ENCODE data around the gene XCL2.
"Not testable (repeated sequence)": the region's sequence is repeated elsewhere in the genome, so short reads cannot be mapped to it uniquely, and the experiment has no call there.

The XCL2 gene

GRCh38 chr1:168582688-168583336 is 39.0 kb upstream of the XCL2 start:
- peak; percentile 73 for ATAC-seq
- TF ChIP-seq OSR1 (CRISPR knock-in tag; IDR thresholded peaks at IDR 0.05) (no peak), CSRNP3 (CRISPR knock-in tag; IDR thresholded peaks at IDR 0.05) (no peak), ISL1 (CRISPR knock-in tag; IDR thresholded peaks at IDR 0.05) (no peak), TSHZ2 (CRISPR knock-in tag; IDR thresholded peaks at IDR 0.05) (no peak)

DNA sequence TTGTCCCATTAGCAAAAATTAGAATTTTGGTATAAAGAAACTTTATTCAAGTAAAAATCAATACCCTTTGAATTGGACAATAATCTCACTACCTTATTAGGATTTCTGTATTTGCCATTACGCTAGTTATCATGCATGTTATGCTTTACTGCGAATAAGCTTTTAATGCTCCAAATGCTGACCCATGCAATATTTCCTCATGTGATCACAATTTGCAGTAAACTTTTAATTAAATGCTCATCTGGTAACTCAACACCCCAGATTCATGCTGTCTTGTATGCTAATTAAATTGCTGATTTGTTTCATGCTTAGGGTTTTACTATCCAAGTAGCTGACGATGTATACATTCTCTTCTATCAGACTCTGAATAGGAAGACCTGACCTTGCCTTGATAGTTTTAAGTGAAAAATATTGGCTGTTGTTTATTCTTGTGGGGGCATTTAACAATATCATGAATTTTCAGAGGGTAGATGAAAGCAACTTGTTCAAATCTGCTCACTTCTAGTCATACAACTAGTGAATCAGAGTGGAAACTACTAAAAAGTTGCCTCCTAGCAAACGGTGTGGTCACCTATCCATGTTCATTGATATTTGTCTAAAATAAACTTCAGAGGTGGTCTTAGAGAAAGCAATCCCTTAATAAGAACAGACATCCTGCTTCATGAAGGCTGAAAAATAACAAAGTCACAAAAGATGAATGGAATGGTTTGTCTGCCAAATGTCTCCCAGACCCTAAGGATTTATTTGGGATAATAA is 38.2 kb upstream of the XCL2 start:
- no peak for TF ChIP-seq CSDC2 (CRISPR knock-in tag; IDR thresholded peaks at IDR 0.05)
- no peak for TF ChIP-seq TSHZ2 (CRISPR knock-in tag; IDR thresholded peaks at IDR 0.05)
- TF ChIP-seq OSR1 (CRISPR knock-in tag; IDR thresholded peaks at IDR 0.05) = no peak
- TF ChIP-seq, protein P1, sequence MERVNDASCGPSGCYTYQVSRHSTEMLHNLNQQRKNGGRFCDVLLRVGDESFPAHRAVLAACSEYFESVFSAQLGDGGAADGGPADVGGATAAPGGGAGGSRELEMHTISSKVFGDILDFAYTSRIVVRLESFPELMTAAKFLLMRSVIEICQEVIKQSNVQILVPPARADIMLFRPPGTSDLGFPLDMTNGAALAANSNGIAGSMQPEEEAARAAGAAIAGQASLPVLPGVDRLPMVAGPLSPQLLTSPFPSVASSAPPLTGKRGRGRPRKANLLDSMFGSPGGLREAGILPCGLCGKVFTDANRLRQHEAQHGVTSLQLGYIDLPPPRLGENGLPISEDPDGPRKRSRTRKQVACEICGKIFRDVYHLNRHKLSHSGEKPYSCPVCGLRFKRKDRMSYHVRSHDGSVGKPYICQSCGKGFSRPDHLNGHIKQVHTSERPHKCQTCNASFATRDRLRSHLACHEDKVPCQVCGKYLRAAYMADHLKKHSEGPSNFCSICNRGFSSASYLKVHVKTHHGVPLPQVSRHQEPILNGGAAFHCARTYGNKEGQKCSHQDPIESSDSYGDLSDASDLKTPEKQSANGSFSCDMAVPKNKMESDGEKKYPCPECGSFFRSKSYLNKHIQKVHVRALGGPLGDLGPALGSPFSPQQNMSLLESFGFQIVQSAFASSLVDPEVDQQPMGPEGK (CRISPR knock-in tag; IDR thresholded peaks at IDR 0.05; ENCODE audit: borderline replicate concordance) = no peak
- TF ChIP-seq ARNTL (CRISPR knock-in tag; IDR thresholded peaks at IDR 0.05; ENCODE audit: borderline replicate concordance, low read depth) = no peak
- TF ChIP-seq, protein P2, sequence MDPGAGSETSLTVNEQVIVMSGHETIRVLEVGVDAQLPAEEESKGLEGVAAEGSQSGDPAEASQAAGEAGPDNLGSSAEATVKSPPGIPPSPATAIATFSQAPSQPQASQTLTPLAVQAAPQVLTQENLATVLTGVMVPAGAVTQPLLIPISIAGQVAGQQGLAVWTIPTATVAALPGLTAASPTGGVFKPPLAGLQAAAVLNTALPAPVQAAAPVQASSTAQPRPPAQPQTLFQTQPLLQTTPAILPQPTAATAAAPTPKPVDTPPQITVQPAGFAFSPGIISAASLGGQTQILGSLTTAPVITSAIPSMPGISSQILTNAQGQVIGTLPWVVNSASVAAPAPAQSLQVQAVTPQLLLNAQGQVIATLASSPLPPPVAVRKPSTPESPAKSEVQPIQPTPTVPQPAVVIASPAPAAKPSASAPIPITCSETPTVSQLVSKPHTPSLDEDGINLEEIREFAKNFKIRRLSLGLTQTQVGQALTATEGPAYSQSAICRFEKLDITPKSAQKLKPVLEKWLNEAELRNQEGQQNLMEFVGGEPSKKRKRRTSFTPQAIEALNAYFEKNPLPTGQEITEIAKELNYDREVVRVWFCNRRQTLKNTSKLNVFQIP (CRISPR knock-in tag; IDR thresholded peaks at IDR 0.05; ENCODE audit: borderline replicate concordance, low read depth) = no peak
- TF ChIP-seq ISL1 (CRISPR knock-in tag; IDR thresholded peaks at IDR 0.05) = no peak
- no peak for TF ChIP-seq TCF4 (CRISPR knock-in tag; IDR thresholded peaks at IDR 0.05; ENCODE audit: borderline replicate concordance)
- no peak for TF ChIP-seq ZFP3 (CRISPR knock-in tag; IDR thresholded peaks at IDR 0.05)
- TF ChIP-seq, protein P3, sequence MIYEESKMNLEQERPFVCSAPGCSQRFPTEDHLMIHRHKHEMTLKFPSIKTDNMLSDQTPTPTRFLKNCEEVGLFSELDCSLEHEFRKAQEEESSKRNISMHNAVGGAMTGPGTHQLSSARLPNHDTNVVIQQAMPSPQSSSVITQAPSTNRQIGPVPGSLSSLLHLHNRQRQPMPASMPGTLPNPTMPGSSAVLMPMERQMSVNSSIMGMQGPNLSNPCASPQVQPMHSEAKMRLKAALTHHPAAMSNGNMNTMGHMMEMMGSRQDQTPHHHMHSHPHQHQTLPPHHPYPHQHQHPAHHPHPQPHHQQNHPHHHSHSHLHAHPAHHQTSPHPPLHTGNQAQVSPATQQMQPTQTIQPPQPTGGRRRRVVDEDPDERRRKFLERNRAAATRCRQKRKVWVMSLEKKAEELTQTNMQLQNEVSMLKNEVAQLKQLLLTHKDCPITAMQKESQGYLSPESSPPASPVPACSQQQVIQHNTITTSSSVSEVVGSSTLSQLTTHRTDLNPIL (CRISPR knock-in tag; IDR thresholded peaks at IDR 0.05; ENCODE audit: low read depth) = no peak
- ATAC-seq = no peak

- not testable (repeated sequence) for ATAC-seq
Measured at GRCh38 chr1:168580991-168581390, 37.2 kb upstream of the XCL2 start.

DNA sequence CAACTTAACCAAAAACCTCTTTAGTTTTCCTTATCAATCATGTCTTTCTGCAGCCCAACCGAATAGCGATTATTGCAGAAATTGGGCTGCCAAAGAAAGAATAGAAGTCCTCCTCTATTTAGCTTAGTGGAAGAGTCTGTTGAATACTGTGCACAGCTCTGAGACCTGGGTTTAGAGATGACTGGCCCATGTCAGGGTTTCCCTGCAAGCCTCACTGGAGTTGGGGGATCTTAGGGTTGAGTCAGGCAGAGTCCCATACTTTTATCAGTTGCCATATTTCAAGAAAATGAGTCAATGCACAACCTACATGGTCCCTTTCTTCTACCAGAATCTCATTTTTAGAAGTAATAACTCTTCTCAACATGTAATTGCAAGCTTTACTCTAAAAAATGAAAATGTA is 36.5 kb upstream of the XCL2 start:
- not testable (repeated sequence) for ATAC-seq

- ATAC-seq = not testable (repeated sequence)
Measured at GRCh38 chr1:168578531-168579185, 34.9 kb upstream of the XCL2 start.

- ATAC-seq = not testable (repeated sequence)
Measured at GRCh38 chr1:168576245-168576688, 32.5 kb upstream of the XCL2 start, which contains the start of gene XCL1. XCL1 (plus strand) TSS chr1:168576605; CDS start chr1:168576638, 33 bp downstream.

DNA sequence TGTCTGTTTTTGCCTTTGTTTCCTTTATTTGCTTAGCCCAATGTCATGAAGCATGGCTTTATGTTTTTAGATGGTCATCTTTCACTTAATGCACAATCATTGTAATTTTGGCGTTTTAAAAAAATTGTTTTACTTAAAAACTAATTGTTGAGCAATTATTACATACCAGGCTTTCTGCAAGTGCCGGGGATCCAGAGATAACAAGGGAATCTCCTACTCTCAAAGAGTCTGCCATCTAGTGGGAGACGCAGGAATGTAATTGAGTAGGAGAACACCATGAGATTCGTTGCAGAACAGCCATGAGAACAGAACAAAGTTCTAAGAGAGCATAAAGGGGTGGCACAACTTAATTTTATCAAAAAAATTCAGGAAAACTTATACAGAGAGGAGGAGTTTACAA is 30.4 kb upstream of the XCL2 start:
- ATAC-seq = peak; percentile 92

Measured in SK-N-SH treated with all-trans-retinoic acid at 6 μM for 48 hours (cell line).